IPS-11a (cell line): ENCODE results near the gene TTLL13.

Experiments used
- H3K4me3 ChIP-seq: one replicate; pipeline ENCODE4 v1.5.1; 2013; ENCODE audit warnings: low read depth, low read length, control low read depth

The TTLL13 gene

GRCh38 chr15:90213818-90214204 lies 35.5 kb upstream of the TTLL13 start:
- H3K4me3 ChIP-seq = no peak overlapping the region

GRCh38 chr15:90214553-90215196 lies 34.7 kb upstream of the TTLL13 start:
- H3K4me3 ChIP-seq = no peak overlapping the region

- no peak overlapping the region for H3K4me3 ChIP-seq
These were observed 31.5 kb upstream of the TTLL13 start for GRCh38 chr15:90217671-90218394.

- no peak overlapping the region for H3K4me3 ChIP-seq
These were observed 29.8 kb upstream of the TTLL13 start for GRCh38 chr15:90219421-90220141.

GRCh38 chr15:90221246-90221900 lies 28.0 kb upstream of the TTLL13 start:
- no peak overlapping the region for H3K4me3 ChIP-seq

GRCh38 chr15:90222547-90222946 lies 26.8 kb upstream of the TTLL13 start:
- no peak overlapping the region for H3K4me3 ChIP-seq

- H3K4me3 ChIP-seq = no peak overlapping the region
These were observed 25.8 kb upstream of the TTLL13 start for GRCh38 chr15:90223441-90224165.

GRCh38 chr15:90225047-90225446 lies 24.3 kb upstream of the TTLL13 start:
- no peak overlapping the region for H3K4me3 ChIP-seq

GRCh38 chr15:90225504-90226234 lies 23.7 kb upstream of the TTLL13 start:
- H3K4me3 ChIP-seq = no peak overlapping the region

GRCh38 chr15:90227336-90227735 lies 22.0 kb upstream of the TTLL13 start:
- H3K4me3 ChIP-seq = no peak overlapping the region

GRCh38 chr15:90227816-90228772 lies 21.3 kb upstream of the TTLL13 start:
- H3K4me3 ChIP-seq = no peak overlapping the region

- no peak overlapping the region for H3K4me3 ChIP-seq
These were observed 20.4 kb upstream of the TTLL13 start for GRCh38 chr15:90228960-90229359.

- H3K4me3 ChIP-seq = no peak overlapping the region
These were observed 19.3 kb upstream of the TTLL13 start for GRCh38 chr15:90230071-90230494.

- no peak overlapping the region for H3K4me3 ChIP-seq
These were observed 18.7 kb upstream of the TTLL13 start for GRCh38 chr15:90230610-90231009.

- H3K4me3 ChIP-seq = no peak overlapping the region
These were observed 18.0 kb upstream of the TTLL13 start for GRCh38 chr15:90231028-90232017.

- H3K4me3 ChIP-seq = no peak overlapping the region
These were observed 17.2 kb upstream of the TTLL13 start for GRCh38 chr15:90232196-90232595.

- H3K4me3 ChIP-seq = peak overlapping the region; percentile 69
These were observed 16.4 kb upstream of the TTLL13 start for GRCh38 chr15:90232941-90233386.
